Subcutaneous abdominal adipose tissue (tissue), 5 donors: Measurements from ENCODE around the gene COQ2.
"Not testable (repeated sequence)": the region's sequence is repeated elsewhere in the genome, so short reads cannot be mapped to it uniquely, and the experiment has no call there.

ENCODE experiments used
- H3K27ac ChIP-seq: one replicate; pipeline ENCODE4 v1.7.0; 2013; ENCODE audit warnings: low read depth, mild to moderate bottlenecking, inconsistent platforms, low read length, moderate library complexity
- H3K27me3 ChIP-seq, 5 donors: one replicate each; pipeline ENCODE4 v1.7.0; 2013; ENCODE audit warnings: low read length in 5 of 5, inconsistent platforms in 1 of 5; ENCODE audit not compliant: control insufficient read depth in 5 of 5, insufficient read depth in 4 of 5
- H3K36me3 ChIP-seq, 5 donors: one replicate each; pipeline ENCODE4 v1.7.0; 2013; ENCODE audit warnings: low read length in 5 of 5; ENCODE audit not compliant: control insufficient read depth in 5 of 5, insufficient read depth in 5 of 5
- H3K4me1 ChIP-seq, 5 donors: one replicate each; pipeline ENCODE4 v1.7.0; 2013; ENCODE audit warnings: low read length in 5 of 5, mild to moderate bottlenecking in 3 of 5, moderate library complexity in 1 of 5; ENCODE audit not compliant: control insufficient read depth in 5 of 5, insufficient read depth in 5 of 5
- H3K4me3 ChIP-seq, 5 donors: one replicate each; pipeline ENCODE4 v1.7.0; 2013; ENCODE audit warnings: low read length in 5 of 5, low read depth in 1 of 5
- H3K9ac ChIP-seq, 5 donors: one replicate each; pipeline ENCODE4 v1.7.0; 2013; ENCODE audit warnings: low read length in 5 of 5, mild to moderate bottlenecking in 4 of 5, moderate library complexity in 3 of 5
- H3K9me3 ChIP-seq, 5 donors: one replicate each; pipeline ENCODE4 v1.7.0; 2013; ENCODE audit warnings: low read length in 5 of 5; ENCODE audit not compliant: control insufficient read depth in 5 of 5
- donor health status: healthy.
- donor health status: healthy.
- donor health status: healthy.
- donor health status: healthy.
- donor health status: healthy.

COQ2 gene

GRCh38 chr4:83288381-83288780, 3.8 kb upstream of the COQ2 start:
- H3K9ac ChIP-seq, H3K4me3 ChIP-seq, H3K9me3 ChIP-seq, H3K27me3 ChIP-seq, H3K36me3 ChIP-seq, H3K27ac ChIP-seq: not testable (repeated sequence)
- H3K4me1 ChIP-seq, result peaks cover 3 to 16% (median 8%) of the 10 kb centered on the region in 5 donors

- peak overlapping the region; percentile 64 to 81 (median 78) for H3K9ac ChIP-seq
- H3K36me3 ChIP-seq, result no peaks in the 10 kb centered on the region
- H3K4me1 ChIP-seq, result peaks cover 3 to 22% (median 14%) of the 10 kb centered on the region in 5 donors
- peak overlapping the region; percentile 86 for H3K27ac ChIP-seq
- H3K27me3 ChIP-seq, result no peaks in the 10 kb centered on the region
- H3K4me3 ChIP-seq, result peak overlapping the region; percentile 59 to 87 (median 76)
- H3K9me3 ChIP-seq, result no peaks in the 10 kb centered on the region
Observed at GRCh38 chr4:83285055-83285407, 433 bp upstream of the COQ2 start.

GRCh38 chr4:83283181-83283580, 1.4 kb downstream of the COQ2 start:
- H3K27me3 ChIP-seq, result no peaks in the 10 kb centered on the region
- no peaks in the 10 kb centered on the region for H3K9me3 ChIP-seq
- peaks cover 0 to 6% (median 3%) of the 10 kb centered on the region in 5 donors for H3K36me3 ChIP-seq
- peaks cover 3 to 22% (median 14%) of the 10 kb centered on the region in 5 donors for H3K4me1 ChIP-seq
- no peak overlapping the region for H3K9ac ChIP-seq
- H3K4me3 ChIP-seq, result no peak overlapping the region
- H3K27ac ChIP-seq, result no peak overlapping the region

GRCh38 chr4:83282049-83282535, 2.5 kb downstream of the COQ2 start:
- no peak overlapping the region for H3K4me3 ChIP-seq
- H3K27ac ChIP-seq, result no peak overlapping the region
- H3K9ac ChIP-seq, result no peak overlapping the region

GRCh38 chr4:83281307-83281706, 3.3 kb downstream of the COQ2 start:
- peaks cover 0 to 7% (median 3%) of the 10 kb centered on the region in 5 donors for H3K36me3 ChIP-seq
- peaks cover 3 to 22% (median 14%) of the 10 kb centered on the region in 5 donors for H3K4me1 ChIP-seq
- no peak overlapping the region for H3K4me3 ChIP-seq
- H3K9ac ChIP-seq, result no peak overlapping the region
- H3K27ac ChIP-seq, result no peak overlapping the region
- H3K27me3 ChIP-seq, result no peaks in the 10 kb centered on the region
- H3K9me3 ChIP-seq, result no peaks in the 10 kb centered on the region

More at GRCh38 chr4:83282049-83282535, 2.5 kb downstream of the COQ2 start:
- Histone ChIP-seq H3K4me1 (peaks cover 3 to 22% (median 14%) of the 10 kb centered on the region in 5 donors), H3K36me3 (peaks cover 0 to 6% (median 3%) of the 10 kb centered on the region in 5 donors), H3K27me3 (no peaks in the 10 kb centered on the region), H3K9me3 (no peaks in the 10 kb centered on the region)

- Histone ChIP-seq H3K9me3 (no peaks in the 10 kb centered on the region), H3K27ac (no peak overlapping the region), H3K9ac (no peak overlapping the region), H3K4me1 (no peaks in the 10 kb centered on the region), H3K36me3 (peaks cover 5 to 10% (median 9%) of the 10 kb centered on the region in 5 donors), H3K27me3 (no peaks in the 10 kb centered on the region), H3K4me3 (no peak overlapping the region)
Observed at GRCh38 chr4:83276299-83277040, 8.1 kb downstream of the COQ2 start.

GRCh38 chr4:83273926-83274325, 10.7 kb downstream of the COQ2 start:
- H3K4me1 ChIP-seq, H3K27me3 ChIP-seq, H3K4me3 ChIP-seq, H3K9ac ChIP-seq, H3K27ac ChIP-seq, H3K9me3 ChIP-seq: not testable (repeated sequence)
- peaks cover 11 to 25% (median 12%) of the 10 kb centered on the region in 5 donors for H3K36me3 ChIP-seq

GRCh38 chr4:83272900-83273299, 11.7 kb downstream of the COQ2 start:
- no peak overlapping the region for H3K9ac ChIP-seq
- no peak overlapping the region for H3K4me3 ChIP-seq
- H3K36me3 ChIP-seq, result peaks cover 9 to 27% (median 15%) of the 10 kb centered on the region in 5 donors
- H3K9me3 ChIP-seq, result no peaks in the 10 kb centered on the region
- no peaks in the 10 kb centered on the region for H3K27me3 ChIP-seq
- H3K27ac ChIP-seq, result no peak overlapping the region
- no peaks in the 10 kb centered on the region for H3K4me1 ChIP-seq

- no peaks in the 10 kb centered on the region for H3K4me1 ChIP-seq
- H3K4me3 ChIP-seq, result no peak overlapping the region
- no peaks in the 10 kb centered on the region for H3K9me3 ChIP-seq
- no peak overlapping the region for H3K27ac ChIP-seq
- peaks cover 9 to 29% (median 19%) of the 10 kb centered on the region in 5 donors for H3K36me3 ChIP-seq
- H3K27me3 ChIP-seq, result no peaks in the 10 kb centered on the region
- H3K9ac ChIP-seq, result no peak overlapping the region
Observed at GRCh38 chr4:83269256-83269655, 15.3 kb downstream of the COQ2 start.

- H3K4me3 ChIP-seq, result no peak overlapping the region
- no peaks in the 10 kb centered on the region for H3K9me3 ChIP-seq
- no peaks in the 10 kb centered on the region for H3K4me1 ChIP-seq
- H3K36me3 ChIP-seq, result peaks cover 9 to 29% (median 19%) of the 10 kb centered on the region in 5 donors
- no peak overlapping the region for H3K9ac ChIP-seq
- no peak overlapping the region for H3K27ac ChIP-seq
- H3K27me3 ChIP-seq, result no peaks in the 10 kb centered on the region
Observed at GRCh38 chr4:83268491-83268890, 16.1 kb downstream of the COQ2 start.
